ENCODE results near the gene BMP4. TPM values are rescaled to one million over a fixed set of nuclear protein-coding genes. Genes with fewer than 3 reads are reported as not detected.

Gene BMP4
- total and polyA plus RNA-seq, 2 of the 13 experiments (the other 11 are each of a cell fraction or from before 2014, with no cell fraction given) = 56.4 to 169 TPM

DNA sequence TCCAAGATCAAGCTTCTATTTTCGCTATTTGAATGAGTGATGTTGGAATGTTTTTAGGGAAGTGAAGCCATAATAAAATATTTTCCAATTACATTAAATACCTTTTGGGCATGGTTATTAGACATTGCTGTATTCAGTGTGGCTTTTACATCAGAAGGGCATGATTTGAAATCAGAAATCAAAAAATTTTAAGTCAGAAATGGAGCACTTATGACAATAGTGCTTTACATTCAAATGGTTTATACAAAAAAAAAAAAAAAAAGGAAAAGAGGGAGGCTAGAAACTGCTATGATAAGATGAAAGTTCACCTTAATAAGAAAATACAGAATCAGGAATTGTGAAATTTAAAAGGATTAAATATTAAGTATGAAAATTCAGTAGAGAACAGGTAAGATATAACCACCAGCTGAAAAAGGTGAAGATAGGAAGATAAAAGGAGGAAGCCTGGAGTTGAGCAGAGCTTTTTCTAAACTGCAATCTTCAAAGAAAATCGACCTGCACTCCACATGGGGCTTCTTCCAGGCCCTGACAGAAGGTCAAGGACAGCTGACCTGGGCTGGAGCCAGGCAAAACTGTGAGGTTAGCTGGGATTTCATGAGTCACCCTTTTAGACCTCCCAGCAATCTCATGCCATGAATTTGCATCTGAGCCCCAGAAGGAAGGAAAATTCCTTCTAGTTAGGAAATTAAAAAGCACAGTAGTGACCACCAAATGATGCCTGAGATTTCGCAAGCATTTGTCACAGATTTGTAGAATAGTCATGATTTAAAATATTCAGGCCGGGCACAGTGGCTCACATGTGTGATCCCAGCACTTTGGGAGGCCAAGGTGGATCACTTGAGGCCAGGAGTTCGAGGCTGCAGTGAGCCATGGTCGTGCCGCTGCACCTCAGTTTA lies 23.4 kb upstream of the BMP4 start:
- H3K4me1 ChIP-seq (ENCODE audit: insufficient read depth, low read length) = peaks cover 75% of the 10 kb centered on the region
- no peaks in the 10 kb centered on the region for H3K27me3 ChIP-seq (ENCODE audit: control insufficient read depth in 1 of 2, insufficient read depth in 2 of 2, low read length in 2 of 2)
- BruUV-seq (replicated peaks) = no TSS peak
- H3K9ac ChIP-seq (ENCODE audit: insufficient read depth, low read depth, low read length) = peak overlapping the region; percentile 82
- ChIA-PET CTCF (ENCODE audit: low intra/inter-chr PET ratio, low total read pairs) (no interaction called here), POLR2A (interaction anchor here (0.6 to 12.8 kb wide), 10 partner anchors 23 to 368 kb away, joined by 3 to 163 read pairs (median 4); partner anchors contain the start of gene BMP4)
- peaks cover 10% of the 10 kb centered on the region for H3K9me3 ChIP-seq (ENCODE audit: low read length)
- H4K20me1 ChIP-seq (ENCODE audit: insufficient read depth, low read length) = no peaks in the 10 kb centered on the region
- H3K4me3 ChIP-seq (replicated peaks in 1 of 3; ENCODE audit: insufficient read depth in 1 of 3, low read depth in 2 of 3, low read length in 3 of 3) = peak overlapping the region in 2 of 3 experiments; percentile 1 to 18; a peak in 2 of 6 replicates
- H3K79me2 ChIP-seq (ENCODE audit: insufficient read depth, low read length) = no peaks in the 10 kb centered on the region
- ATAC-seq (peak; percentile 86), FAIRE-seq (peak; percentile 96), DNase-seq (ENCODE audit: low spot score) (peak; percentile 97)
- intact Hi-C loops (cut with micrococcal nuclease; ENCODE audit: unreplicated experiment) (loop anchor here (5.0 kb wide), 1 partner anchor 157 kb away; no protein-coding TSS in a partner anchor), in situ Hi-C loops (cut with HindIII; ENCODE audit: extremely low pct_ligation_motif_present, low pct_unique_long_range_greater_than_20kb) (no loop called here)
- H3K27ac ChIP-seq (ENCODE audit: extremely low read length, insufficient read depth, low read length) = peak overlapping the region; percentile 99
- H2AFZ ChIP-seq (ENCODE audit: low read length) = no peak overlapping the region
- H3K4me2 ChIP-seq (ENCODE audit: low read depth, low read length) = peak overlapping the region; percentile 94
- no peaks in the 10 kb centered on the region for H3K36me3 ChIP-seq (replicated peaks in 1 of 2; ENCODE audit: control insufficient read depth in 1 of 2, insufficient read depth in 2 of 2, low read length in 2 of 2)
- 17% methylated on average over 7 of the region's 7 CpGs for WGBS (ENCODE audit: low lambda C conversion rate)
- TF ChIP-seq, protein P1, sequence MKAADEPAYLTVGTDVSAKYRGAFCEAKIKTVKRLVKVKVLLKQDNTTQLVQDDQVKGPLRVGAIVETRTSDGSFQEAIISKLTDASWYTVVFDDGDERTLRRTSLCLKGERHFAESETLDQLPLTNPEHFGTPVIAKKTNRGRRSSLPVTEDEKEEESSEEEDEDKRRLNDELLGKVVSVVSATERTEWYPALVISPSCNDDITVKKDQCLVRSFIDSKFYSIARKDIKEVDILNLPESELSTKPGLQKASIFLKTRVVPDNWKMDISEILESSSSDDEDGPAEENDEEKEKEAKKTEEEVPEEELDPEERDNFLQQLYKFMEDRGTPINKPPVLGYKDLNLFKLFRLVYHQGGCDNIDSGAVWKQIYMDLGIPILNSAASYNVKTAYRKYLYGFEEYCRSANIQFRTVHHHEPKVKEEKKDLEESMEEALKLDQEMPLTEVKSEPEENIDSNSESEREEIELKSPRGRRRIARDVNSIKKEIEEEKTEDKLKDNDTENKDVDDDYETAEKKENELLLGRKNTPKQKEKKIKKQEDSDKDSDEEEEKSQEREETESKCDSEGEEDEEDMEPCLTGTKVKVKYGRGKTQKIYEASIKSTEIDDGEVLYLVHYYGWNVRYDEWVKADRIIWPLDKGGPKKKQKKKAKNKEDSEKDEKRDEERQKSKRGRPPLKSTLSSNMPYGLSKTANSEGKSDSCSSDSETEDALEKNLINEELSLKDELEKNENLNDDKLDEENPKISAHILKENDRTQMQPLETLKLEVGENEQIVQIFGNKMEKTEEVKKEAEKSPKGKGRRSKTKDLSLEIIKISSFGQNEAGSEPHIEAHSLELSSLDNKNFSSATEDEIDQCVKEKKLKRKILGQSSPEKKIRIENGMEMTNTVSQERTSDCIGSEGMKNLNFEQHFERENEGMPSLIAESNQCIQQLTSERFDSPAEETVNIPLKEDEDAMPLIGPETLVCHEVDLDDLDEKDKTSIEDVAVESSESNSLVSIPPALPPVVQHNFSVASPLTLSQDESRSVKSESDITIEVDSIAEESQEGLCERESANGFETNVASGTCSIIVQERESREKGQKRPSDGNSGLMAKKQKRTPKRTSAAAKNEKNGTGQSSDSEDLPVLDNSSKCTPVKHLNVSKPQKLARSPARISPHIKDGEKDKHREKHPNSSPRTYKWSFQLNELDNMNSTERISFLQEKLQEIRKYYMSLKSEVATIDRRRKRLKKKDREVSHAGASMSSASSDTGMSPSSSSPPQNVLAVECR (CRISPR knock-in tag; IDR thresholded peaks at IDR 0.05; ENCODE audit: borderline replicate concordance) = peak; percentile 60; the same call in 1 of the 2 replicates
- TF ChIP-seq, protein P2, sequence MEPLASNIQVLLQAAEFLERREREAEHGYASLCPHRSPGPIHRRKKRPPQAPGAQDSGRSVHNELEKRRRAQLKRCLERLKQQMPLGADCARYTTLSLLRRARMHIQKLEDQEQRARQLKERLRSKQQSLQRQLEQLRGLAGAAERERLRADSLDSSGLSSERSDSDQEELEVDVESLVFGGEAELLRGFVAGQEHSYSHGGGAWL (CRISPR knock-in tag; IDR thresholded peaks at IDR 0.05) = peak; percentile 21; the same call in 1 of the 2 replicates
- TF ChIP-seq ELF4 (CRISPR knock-in tag; IDR thresholded peaks at IDR 0.05; ENCODE audit: borderline replicate concordance) = peak; percentile 33; the same call in 1 of the 2 replicates
- TF ChIP-seq PHF21A (CRISPR knock-in tag; IDR thresholded peaks at IDR 0.05) = peak; percentile 75
- TF ChIP-seq, protein P3, sequence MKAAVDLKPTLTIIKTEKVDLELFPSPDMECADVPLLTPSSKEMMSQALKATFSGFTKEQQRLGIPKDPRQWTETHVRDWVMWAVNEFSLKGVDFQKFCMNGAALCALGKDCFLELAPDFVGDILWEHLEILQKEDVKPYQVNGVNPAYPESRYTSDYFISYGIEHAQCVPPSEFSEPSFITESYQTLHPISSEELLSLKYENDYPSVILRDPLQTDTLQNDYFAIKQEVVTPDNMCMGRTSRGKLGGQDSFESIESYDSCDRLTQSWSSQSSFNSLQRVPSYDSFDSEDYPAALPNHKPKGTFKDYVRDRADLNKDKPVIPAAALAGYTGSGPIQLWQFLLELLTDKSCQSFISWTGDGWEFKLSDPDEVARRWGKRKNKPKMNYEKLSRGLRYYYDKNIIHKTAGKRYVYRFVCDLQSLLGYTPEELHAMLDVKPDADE (CRISPR knock-in tag; IDR thresholded peaks at IDR 0.05) = no peak
- no peak for TF ChIP-seq ZNF775 (CRISPR knock-in tag; IDR thresholded peaks at IDR 0.05; ENCODE audit: borderline replicate concordance)
- TF ChIP-seq CREM (IDR thresholded peaks at IDR 0.05) = peak; percentile 85
- no peak for TF ChIP-seq CREM (CRISPR knock-in tag; IDR thresholded peaks at IDR 0.05)
- TF ChIP-seq RCOR2 (CRISPR knock-in tag; IDR thresholded peaks at IDR 0.05) = peak; percentile 74; the same call in 1 of the 2 replicates
- TF ChIP-seq KMT2A (CRISPR knock-in tag; IDR thresholded peaks at IDR 0.05) = no peak
- no peak for TF ChIP-seq ATF1 (CRISPR knock-in tag; IDR thresholded peaks at IDR 0.05)
- TF ChIP-seq MIER3 (CRISPR knock-in tag; IDR thresholded peaks at IDR 0.05; ENCODE audit: borderline replicate concordance) = peak; percentile 79; the same call in 1 of the 2 replicates
- TF ChIP-seq CENPT (CRISPR knock-in tag; IDR thresholded peaks at IDR 0.05; ENCODE audit: low read depth) = no peak
- no peak for TF ChIP-seq ZNF20 (CRISPR knock-in tag; IDR thresholded peaks at IDR 0.05)
- TF ChIP-seq, protein P4, sequence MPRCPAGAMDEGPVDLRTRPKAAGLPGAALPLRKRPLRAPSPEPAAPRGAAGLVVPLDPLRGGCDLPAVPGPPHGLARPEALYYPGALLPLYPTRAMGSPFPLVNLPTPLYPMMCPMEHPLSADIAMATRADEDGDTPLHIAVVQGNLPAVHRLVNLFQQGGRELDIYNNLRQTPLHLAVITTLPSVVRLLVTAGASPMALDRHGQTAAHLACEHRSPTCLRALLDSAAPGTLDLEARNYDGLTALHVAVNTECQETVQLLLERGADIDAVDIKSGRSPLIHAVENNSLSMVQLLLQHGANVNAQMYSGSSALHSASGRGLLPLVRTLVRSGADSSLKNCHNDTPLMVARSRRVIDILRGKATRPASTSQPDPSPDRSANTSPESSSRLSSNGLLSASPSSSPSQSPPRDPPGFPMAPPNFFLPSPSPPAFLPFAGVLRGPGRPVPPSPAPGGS (CRISPR knock-in tag; IDR thresholded peaks at IDR 0.05) = no peak

Data from HepG2 (cell line).